ENCODE results near the gene EPS15.

DNA sequence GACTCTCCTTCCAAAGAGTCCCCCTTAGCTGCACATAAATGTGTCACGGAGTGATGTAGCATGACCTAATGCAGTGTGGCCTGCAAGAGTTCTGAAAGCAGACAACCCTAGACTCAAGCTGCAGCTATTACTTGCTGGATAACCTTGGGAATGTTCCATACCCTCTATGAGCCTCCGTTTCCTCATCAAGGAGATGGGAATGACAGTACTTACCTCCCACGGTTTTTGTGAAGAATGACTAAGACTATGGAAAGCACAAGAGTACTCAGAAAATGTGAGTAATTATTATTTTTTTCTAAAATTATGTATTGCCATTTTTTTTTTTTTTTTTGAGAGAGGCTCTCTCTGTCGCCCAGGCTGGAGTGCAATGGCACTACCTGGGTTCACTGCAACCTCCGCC is 191.7 kb downstream of the EPS15 start:
- TF ChIP-seq CTCF (conservative IDR thresholded peaks at IDR 0.05; ENCODE audit: low read depth, low read length) (no peak), EZH2 (IDR thresholded peaks at IDR 0.05; ENCODE audit: low read length, unreplicated experiment) (no peak)
